Measurements from ENCODE around the gene PHLDB3.

PHLDB3 gene

DNA sequence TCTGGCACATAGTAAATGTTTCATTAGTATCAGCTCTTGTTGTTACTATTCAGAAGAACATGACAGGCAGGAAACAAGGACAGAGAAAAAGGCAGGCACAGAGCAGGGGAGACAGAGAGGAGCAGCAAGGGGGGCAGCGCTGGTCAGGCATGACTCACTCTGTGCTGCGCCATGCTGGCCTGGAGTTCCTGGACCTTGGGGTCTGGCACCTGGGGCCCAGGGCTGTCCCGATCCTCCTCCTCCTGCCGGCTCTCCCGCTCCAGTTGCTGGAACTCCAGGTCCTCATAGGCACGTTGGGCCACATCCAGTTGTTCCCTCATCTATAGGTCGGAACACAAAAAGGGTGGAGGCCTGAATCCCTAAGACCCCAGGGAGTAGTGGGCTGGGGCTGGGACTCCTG is 7.6 kb downstream of the PHLDB3 start:
- DNase-seq (ENCODE audit: low spot score), result no peak

DNA sequence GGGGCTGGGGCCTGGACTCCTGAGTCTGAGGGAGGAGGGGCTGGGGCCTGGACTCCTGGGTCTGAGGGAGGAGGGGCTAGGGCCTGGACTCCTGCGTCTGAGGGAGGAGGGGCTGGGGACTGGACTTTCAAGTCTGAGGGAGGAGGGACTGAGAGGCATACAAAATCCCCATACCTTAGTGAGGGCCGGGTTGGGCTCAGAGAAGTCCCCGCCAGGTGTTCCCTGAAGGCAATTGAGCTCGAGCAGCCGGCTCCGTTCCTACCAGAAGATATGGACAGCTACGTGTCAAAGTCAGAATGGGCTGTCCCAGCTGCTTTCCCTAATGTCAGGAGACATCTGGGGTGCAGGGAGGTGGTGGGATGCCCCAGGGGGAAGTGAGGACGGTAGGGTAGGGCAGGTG is 9.5 kb downstream of the PHLDB3 start:
- no peak for DNase-seq (ENCODE audit: low spot score)

DNA sequence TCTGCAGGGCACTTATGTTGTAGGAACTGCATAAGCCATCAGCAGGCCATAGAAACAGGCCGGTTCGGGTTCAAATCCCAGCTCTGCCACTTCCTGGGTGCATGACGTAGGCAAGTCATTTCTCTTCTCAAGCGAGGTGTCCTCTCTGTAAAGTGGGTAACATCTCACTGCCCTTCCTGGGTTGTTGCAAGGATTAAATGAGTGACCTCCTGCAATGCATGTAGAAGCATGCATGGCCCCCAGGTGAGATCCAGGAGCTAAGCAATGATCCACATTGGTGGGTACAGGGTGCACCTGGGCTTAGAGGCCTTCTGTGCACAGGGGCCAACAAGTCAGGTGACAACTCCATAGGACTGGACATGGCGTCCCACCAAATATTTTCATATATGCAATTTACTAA is 13.8 kb downstream of the PHLDB3 start:
- DNase-seq (ENCODE audit: low spot score), result no peak

DNA sequence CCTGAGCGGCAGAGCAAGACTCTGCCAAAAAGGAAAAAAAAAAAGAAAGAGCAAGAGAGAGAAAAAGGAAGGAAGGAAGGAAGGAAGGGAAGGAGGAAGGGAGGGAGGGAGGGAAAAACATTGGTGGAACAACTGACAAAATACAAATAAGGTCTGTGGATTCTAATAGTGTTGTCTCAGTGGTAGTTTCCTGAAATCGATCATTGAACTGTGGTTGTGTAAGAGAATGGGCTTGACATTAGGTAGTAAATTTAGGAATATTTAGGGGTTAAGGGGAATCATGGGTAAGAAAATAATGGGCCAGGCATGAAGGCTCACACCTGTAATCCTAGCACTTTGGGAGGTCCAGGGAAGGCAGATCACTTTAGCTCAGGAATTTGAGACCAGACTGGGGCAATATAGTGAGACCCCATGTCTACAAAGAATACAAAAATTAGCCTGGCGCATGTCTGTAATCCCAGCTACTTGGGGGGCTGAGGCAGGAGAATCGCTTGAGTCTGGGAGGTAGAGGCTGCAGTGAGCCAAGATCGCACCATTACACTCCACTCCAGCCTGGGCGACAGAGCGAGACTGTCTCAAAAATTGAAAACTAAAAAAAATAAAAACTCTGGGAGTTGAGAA is 14.5 kb downstream of the PHLDB3 start:
- DNase-seq (ENCODE audit: low spot score), result no peak

DNA sequence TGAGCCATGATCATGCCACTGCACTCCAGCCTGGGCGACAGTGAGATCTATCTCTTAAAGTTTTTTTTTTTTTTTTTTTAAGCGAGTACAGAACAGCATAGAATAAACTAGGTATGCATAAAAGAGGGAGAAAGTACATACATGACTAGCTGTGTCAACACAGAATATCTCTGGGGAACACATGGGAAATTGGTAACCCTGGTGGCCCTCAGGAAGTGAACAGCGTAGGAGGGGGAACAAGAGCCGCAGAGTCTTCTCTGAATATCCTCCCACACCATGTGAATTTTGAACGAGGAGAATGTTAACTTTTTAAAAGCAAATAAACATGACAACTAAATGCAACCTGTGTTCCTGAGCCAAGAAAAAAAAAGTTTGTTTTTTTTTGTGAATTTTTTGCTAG is 15.2 kb downstream of the PHLDB3 start:
- DNase-seq (ENCODE audit: low spot score), result no peak

DNA sequence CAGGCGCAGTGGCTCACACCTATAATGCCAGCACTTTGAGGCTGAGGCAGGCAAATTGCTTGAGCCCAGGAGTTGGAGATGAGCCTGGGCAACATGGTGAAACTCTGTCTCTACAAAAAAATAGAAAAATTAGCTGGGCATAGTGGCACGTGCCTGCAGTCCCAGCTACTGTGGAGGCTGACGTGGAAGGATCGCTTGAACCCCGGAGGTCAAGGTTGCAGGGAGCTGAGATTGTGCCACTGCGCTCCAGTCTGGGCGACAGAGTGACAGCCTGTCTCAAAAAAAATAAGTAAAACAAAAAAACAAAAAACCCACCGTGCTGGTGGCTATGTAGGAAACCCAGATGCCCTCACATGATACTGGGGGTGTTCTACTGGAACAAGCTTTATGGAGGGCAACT is 16.4 kb downstream of the PHLDB3 start:
- no peak for DNase-seq (ENCODE audit: low spot score)

DNA sequence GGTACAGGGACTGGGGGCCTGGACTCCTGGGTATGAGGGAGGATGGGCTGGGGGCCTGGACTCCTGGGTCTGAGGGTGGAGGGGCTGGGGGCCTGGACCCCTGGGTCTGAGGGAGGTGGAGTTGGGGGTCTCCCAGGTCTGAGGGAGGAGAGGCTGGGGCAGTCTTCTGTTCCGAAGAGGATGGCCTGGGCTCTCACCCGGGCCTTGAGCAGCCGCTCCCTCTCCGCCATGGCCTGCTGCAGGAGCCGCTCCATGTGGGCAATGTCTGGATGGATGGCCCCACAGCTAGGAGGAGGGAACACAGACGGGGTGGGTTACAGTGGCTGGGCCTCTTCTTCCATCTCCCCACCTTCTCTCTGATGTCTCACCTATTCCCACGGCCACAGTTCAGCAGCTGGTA is 18.1 kb downstream of the PHLDB3 start:
- no peak for DNase-seq (ENCODE audit: low spot score)

DNA sequence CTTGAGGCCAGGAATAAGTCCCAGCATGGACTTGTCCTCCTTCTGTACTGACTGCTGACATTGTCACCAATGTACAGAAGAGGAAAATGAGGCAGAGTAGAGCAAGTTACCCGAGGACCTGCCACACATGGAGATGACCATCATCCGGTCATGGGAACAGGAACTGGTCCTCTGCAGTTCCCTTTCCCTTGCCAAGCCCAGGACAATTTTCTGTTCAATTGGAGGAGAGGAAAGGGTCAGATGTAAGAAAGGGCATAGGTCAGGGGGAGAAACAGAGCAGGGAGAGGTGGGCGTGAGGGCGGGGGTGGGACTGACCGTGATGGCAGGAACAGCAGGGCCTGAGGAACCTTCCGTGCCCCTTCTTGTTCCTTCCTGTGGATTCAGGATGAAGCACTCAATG is 18.6 kb downstream of the PHLDB3 start:
- no peak for DNase-seq (ENCODE audit: low spot score)

DNA sequence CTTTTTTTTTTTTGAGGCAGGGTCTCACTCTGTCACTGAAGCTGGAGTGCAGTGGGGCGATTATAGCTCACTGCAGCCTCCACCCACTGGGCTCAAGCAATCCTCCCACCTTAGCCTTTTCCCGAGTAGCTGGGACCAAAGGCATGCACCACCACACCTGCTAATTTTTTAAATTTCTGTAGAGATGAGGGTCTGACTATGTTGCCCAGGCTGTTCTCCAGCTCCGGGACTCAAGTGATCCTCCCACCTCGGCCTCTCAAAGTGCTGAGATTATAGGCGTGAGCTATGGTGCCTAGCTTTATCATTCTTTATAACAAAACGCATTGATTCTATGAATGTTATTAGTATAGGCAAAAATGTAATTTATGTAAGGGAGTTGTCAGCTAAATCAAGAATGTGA is 21.3 kb downstream of the PHLDB3 start:
- no peak for DNase-seq (ENCODE audit: low spot score)

DNA sequence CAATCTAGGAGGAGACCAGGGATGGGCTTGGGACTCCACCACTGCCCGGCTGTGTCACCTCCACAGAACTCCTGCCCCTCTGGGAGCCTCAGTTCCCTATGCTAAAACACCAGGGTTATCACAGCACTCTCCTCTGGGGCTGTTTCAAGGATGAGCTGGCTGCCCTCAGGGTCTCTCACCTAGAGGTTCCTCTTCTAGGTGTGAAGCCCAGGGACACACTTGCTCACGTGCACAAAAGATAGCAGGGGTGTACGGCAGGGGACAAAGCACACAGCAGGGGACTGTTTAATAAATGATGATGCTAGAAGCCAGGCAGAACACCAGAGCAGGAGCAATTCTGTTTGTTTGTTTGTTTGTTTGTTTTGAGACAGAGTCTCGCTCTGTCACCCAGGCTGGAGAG is 22.4 kb downstream of the PHLDB3 start:
- DNase-seq (ENCODE audit: low spot score), result no peak

DNA sequence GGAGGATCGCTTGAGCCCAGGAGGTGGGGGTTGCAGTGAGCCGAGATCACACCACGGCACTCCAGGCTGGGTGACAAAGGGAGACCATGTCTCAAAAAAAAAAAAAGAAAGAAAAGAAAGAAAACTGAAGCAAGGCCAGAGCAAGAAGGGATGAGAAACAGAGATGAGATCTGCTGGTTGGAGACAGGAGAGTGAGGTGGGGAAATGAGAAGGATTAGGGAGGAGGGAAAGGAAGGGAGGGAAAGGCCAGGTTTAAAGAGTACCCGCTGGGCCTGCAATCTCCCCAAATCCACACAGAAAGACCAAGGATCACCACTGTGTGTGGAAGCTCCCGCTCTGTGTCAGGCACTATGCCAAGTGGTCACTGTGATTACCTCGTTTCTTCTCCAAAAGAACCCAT is 22.8 kb downstream of the PHLDB3 start:
- DNase-seq (ENCODE audit: low spot score), result no peak

DNA sequence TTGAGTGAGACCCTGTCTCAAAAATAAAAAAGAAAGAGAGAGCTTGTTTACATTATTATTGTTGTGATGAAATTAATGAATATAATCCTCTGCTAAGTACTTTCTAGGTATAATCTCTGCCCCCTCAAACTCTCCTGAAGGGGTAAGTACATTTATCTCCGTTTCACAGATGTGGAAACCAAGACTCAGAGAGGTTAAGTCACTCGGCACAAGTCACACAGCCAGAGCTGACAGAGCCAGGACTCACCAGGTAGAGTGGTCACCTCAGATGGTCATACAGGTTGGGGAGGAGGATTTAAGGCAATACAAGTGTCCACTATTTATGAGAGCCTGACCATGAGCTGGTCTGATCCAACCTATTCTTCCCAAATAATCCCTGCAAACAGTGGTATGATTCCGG is 24.0 kb downstream of the PHLDB3 start:
- DNase-seq (ENCODE audit: low spot score), result no peak

DNA sequence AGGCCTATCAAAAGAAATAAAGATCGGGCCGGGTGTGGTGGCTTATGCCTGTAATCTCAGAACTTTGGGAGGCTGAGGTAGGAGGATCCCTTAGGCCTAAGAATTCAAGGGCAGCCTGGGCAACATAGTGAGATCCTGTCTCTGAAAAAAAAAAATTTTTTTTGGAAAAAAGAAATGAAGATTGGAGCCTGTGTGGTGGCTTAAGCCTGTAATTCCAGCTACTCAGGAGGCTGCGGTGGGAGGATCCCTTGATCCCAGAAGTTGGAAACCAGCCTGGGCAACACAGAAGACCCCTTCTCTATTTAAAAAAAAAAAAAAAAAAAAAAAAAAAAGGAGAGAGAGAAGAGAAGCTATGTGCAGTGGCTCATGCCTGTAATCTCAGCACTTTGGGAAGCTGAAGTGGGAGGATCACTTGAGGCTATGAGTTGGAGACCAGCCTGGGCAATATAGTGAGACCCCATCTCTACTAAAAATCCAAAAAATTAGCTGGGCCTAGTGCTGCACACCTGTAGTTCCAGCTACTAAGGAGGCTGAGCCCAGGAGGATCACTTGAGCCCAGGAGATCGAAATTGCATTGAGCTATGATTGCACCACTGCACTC is 24.5 kb downstream of the PHLDB3 start:
- no peak for DNase-seq (ENCODE audit: low spot score)

DNA sequence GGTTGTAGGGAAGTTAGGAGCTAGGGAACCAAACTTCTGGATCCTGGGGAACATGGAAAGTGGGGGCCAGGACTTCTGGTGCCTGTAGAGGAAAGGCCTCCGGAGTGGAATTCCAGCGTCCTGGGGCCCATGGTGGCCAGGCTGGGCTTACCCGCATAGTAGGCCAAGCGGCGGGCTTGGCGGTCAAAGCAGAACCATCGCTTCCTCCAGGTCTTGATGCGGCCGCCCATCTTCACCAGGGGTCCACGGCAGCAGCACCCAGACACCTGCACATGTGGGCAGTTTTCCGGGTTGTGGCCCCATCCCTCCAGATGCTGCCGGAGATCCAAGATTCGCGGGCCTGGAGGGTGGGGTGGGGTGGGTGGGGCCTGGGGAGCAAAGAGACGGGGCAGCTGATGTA is 25.3 kb downstream of the PHLDB3 start:
- no peak for DNase-seq (ENCODE audit: low spot score)

DNA sequence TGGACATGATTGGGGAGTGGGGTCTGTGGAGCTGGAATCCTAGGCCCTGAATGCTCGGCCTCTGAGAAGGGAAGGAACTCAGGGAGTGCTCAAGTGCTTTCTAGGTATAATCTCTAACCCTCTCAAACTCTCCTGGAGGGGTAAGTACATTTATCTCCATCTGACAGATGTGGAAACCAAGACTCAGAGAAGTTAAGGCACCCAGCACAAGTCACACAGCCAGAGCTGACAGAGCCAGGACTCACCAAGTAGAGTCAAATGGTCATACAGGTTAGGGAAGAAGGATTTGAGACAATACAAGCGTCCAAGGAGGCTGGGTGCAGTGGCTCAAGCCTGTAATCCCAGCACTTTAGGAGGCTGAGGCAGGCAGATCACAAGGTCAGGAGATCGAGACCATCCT is 26.2 kb downstream of the PHLDB3 start:
- no peak for DNase-seq (ENCODE audit: low spot score)

DNA sequence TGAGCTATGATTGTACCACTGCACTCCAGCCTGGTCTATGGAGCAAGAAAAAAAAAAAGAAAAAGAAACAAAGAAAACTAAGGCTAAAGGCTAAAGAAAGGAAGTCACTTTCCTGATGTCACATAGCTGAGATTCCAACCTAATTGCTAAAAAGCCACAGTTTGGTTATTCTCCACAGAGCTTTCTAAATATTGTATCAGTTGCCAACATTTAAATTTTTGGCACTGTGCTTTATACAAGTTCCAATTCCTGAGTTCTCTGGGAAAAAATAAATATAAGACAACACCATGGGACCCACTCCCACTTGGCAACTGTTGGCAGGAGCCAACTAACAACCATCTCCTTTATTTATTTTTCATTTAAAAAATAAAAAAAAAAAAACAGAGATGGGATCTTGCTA is 27.9 kb downstream of the PHLDB3 start:
- DNase-seq (ENCODE audit: low spot score), result no peak

DNA sequence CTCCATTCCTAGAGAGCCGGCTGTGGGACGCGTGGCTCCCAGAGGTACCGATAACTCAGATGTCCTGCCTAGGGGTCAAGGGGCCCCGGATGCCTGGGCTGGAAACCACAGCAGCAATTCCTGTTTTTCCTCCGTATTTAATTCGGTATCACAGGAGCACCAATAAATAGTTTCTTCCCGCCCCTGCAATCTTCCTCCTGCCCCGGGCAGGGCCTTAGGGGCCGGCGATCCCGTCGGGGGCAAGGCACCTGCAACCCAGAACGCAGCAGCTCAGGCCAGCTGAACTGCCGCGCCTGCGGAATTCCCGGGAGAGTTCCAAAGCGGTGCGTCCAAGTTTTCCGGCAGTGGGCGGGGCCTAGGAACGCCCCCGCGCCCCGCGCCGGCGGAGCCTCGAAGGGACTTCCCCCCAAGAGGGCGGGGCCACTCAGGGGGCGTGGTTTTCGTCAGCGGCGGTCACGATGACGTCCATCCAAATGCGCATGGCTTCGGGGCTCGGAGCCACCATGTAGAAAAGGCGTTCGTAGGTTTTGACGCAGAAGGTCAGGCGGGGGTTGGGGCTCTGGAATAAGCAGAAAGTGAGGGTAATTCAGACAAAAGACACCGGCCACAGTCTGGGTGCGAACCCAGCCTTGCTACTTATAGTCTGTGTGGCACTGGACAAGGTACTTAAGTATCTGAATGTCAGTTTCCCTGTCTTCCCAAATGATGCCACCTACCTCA is 29.4 kb downstream of the PHLDB3 start:
- DNase-seq (ENCODE audit: low spot score), result peak; percentile 83

DNA sequence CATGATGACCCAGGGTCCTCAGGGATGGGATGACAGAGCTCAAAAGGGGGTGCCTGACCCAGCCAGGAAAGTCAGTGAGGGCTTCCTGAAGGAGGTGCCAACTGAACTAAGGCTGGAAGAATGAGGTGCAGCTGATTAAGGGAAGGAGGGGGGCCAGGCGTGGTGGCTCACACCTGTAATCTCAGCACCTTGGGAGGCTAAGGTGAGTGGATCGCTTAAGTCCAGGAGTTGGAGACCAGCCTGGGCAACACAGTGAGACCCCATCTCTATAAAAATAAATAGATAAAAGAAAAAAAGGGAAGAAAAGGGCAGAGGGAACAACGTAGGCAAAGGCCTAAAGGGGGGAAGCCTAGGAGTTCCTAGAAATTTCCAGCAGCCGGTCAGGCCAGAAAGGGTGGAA is 30.1 kb downstream of the PHLDB3 start:
- DNase-seq (ENCODE audit: low spot score), result no peak

DNA sequence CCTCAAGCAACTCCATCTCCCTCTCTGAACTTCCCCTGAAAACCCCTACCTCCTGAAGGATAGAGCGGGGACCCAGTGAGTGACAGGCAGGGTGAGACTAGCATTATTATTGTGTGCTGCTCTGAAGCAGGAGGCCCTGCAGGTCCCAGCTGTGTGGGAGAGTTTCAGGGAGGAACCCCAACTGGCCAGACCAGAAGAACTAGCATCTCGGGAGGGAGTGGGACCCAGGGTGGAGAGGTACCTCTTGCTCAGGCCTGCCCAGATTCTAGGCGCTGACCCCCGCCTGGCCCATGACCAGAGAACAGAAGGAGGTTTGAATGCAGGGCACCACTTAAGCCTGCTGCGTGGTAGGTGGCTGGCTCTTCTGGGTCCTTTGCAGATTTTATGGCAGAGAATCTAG is 33.5 kb downstream of the PHLDB3 start:
- no peak for DNase-seq (ENCODE audit: low spot score)

DNA sequence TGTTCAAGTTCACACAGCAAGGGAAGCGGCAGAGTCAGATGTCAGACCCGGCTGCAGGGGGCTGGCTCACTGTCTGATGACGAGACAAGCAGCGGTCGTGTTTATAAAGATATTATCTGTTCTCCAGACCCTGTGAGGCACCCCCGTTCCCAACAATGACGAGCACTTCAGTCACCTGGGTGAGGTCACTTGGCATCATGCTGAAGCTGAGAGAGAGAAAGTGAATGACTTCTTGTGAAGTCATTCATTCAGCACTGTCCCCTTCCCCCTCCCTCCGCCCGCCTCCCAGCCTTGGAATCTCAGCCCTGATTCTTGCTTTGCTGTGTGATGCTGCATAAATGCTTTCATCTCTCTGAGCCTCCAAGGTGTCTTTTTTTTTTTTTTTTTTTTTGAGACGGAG is 34.3 kb downstream of the PHLDB3 start:
- no peak for DNase-seq (ENCODE audit: low spot score)

DNA sequence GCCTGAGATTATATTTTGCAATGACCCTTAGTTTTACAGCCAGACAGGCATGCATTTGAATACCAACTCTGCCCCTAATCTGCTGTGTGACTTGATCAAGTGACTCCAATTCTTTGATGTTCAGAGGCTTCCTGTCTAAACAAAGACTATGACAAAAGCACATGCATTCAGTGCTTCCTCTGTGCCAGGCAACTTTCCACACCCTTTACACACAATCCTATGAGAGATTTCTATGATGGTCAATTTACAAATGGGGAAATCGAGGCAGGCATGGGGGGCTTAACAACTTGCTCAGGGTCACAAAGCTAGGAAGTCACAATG is 35.4 kb downstream of the PHLDB3 start:
- DNase-seq (ENCODE audit: low spot score), result no peak

DNA sequence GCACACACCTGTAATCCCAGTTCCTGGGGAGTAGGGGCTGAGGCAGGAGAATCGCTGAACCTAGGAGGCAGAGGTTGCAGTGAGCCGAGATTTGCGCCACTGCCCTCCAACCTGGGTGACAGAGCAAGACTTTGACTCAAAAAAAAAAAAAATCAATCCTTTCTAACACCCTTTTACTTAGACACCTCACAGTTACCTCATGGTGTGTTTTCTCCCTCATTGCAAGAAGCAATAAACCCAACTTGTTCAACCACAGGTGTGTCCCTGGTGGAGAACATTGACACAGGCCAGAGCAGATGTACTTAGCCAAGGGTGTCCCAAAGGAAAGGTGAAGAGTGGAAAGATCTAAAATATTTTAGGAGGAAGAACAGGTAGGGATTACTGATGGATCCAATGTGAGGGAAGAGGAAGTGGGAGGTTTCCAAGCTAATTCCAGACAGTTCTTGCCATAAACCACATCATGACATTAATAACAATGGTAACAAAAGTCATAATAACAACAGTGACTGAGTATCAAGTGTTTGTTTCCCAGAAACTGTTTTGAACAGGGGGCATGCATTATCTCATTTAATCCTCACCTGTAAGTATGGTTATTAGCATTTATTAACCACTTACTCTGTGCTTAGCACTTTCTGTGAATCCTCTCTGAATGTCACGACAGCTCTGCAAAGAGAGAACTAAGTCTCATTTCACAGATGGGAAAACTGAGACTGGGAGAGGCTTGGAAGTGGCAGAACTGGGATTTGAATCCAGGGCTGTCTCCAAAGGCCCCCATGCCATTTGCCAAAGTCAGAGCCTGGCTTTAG is 36.0 kb downstream of the PHLDB3 start:
- no peak for DNase-seq (ENCODE audit: low spot score)

DNA sequence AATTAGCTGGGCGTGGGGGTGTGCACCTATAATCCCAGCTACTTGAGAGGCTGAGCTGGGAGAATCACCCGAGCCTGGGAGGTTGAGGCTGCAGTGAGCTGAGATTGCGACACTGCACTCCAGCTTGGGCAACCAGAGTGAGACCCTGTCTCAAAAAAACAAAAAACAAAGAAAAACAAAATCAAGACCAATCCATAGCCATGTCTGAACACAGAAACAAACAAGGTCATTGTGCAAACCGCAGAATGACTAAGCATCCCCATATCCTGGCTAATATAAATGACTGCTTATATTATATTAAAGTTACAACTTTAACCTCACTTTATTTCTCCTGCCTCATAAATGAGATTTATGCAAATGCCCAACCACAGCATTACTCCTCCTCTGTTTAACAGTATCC is 36.8 kb downstream of the PHLDB3 start:
- DNase-seq (ENCODE audit: low spot score), result no peak

Data from hematopoietic multipotent progenitor cell treated with erythropoietin and hydrocortisone succinate and interleukin-3 and kit ligand, for 15 days (in vitro differentiated cells).